HG03565 (cell line): Measurements from ENCODE around the gene GNAI2.
A peak's percentile ranks its signal among the peaks of the same experiment; 100 is the strongest.
"Not testable (repeated sequence)": the region's sequence is repeated elsewhere in the genome, so short reads cannot be mapped to it uniquely, and the experiment has no call there.

Experiments
- ATAC-seq: cut with Tn5 transposase; IDR thresholded peaks from one replicate; pipeline ENCODE4 v1.9.1; 2021; ENCODE audit warnings: mild to moderate bottlenecking, moderate library complexity; ENCODE audit not compliant: unreplicated experiment

Gene GNAI2

DNA sequence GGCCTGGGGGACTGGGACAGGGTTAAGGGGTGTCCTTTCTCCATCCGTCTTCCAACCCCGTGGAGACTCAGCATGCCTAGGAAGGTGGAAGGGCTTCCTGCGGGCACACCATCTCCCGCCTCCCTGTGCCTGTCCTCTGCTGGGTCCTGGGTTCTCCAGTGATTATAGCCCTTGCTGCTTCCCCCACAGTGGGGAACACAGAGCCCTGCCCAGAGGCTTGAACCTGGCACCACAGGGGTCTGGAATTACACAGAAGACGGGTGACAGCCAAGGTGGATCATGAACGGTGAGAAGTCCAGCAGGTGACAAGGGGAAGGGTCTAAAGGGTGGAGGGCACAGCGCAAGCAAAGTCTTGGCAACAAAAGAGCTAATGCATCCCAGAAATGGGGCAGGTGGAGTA lies 26.8 kb downstream of the GNAI2 start:
- ATAC-seq, result no peak

DNA sequence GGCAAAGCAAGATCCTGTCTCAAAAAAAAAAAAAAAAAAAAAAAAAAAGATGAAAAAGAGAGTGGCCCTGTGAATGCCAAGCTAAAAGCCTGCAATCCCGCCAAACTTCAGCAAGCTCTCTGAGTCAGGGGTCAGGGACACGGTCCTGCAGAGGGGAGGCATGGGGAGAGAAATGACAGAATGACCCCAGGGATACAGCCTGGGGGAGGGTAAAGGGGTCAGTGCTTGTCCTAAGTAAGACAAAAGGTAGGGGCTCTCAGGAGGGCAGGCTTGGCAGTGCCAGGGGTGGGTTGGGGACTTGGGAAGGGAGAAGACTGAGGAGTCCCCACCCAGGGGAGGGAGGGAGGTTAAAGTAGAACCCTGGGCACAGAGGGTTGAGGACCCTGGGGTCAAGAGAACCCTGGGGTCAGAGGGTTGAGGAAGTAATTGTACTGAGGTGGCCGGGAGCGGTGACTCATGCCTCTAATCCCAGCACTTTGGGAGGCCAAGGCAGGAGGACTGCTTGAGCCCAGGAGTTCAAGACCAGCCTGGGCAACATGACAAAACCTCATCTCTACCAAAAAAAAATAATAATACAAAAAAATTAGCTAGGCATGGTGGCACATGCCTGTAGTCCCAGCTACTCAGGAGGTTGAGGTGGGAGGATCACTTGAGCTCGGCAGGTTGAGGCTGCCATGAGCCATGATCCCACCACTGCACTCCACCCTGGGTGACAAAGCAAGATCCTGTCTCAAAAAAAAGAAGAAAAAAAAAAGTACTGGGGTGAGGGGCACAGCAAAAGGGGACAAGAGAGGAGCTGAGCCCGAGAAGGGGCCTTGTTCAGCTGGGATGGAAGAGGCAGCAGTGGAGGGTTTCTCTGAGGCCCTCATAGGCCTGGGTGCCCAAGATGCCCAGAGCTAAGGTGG lies 27.7 kb downstream of the GNAI2 start:
- ATAC-seq, result no peak

DNA sequence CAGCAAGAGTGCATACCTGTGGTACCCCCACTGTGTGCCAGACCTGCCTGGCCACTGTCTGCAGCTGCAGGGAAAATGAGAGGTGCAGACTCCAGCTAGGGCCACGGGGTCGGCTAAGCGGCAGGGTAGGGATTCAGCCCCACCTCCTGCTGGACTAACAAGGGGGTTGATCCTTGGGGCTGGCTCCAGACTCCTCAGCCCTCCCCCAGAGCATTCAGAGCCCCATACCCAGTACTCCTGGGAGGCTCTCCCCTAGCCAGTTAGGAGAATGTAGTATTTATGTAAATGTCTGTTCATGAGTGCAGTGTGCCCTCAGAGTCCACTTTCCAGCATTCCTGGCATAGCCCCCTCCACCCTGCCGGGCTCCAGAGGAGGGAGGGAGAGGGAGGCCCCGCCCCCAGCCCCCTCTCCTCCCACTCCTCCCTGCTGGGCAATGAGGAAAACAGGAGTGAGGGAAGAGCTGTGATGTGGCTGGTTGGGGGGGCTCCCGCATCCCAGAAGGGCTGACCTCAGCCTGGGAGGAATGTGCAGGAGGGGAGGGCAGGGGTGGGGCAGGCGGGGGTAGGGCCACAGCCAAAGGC lies 28.5 kb downstream of the GNAI2 start:
- no peak for ATAC-seq

DNA sequence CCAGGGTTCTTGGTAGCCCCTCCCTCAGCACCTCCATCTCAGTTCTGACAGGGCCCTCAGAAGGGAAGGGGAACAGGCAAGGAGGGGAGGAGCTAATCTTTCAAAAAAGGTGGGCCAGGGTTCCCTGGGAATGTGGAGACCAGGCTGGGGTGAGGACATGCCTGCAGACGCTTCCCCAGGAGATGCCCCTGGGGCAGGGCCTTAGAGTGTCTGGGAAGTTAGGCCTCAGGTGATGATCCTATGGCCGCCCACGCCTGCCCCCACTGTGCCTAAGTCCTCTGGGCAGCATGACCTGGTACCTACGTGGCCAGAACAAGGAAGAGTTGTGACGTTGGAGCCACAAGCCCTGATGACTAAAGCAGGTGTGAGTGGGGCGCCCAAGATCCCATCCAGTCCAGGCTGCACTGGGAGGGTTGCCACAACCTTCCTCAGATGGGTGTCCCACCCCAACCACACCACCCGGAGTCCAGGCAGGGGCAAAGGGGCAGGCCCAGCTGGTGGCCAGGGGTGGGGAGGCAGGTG lies 29.0 kb downstream of the GNAI2 start:
- no peak for ATAC-seq

DNA sequence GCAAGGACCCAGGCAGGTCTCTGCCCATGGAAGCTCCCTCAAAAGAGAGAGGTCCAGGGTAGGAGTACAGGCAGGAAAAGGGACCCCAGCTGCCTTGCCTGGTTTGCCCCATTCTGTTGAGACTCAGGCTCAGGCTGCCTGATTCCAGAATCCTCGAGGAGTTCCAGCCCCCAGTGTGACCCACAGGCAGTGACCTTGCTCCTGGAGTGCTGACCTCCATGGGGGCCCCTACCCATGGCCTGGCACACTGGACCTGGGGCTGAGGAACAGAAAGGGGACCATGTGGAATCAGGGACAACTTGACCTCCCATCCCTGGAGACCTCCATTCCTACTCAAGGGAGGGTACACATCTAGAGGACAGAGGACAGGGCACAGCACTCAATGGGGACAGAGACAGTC lies 29.6 kb downstream of the GNAI2 start:
- ATAC-seq, result no peak

DNA sequence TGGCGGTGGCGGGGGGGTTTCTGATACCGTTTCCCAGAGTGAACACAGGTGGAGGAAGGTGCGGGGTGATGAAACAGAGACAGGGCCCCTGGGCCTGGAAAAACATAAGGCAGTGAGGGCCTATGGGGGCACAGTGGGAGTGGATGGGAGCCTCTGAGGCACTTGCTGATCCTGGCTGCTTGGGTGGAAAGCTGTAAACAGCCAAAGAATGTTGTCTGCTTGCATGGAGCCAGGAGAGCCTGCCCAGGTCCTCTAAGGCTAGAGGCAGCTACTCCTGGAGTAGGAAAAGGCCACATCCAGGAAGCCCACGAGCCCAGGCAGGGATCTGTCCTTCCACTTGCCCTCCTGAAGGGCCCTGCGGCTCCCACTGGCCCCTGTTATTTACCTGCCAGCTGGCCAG lies 30.0 kb downstream of the GNAI2 start:
- ATAC-seq, result no peak

DNA sequence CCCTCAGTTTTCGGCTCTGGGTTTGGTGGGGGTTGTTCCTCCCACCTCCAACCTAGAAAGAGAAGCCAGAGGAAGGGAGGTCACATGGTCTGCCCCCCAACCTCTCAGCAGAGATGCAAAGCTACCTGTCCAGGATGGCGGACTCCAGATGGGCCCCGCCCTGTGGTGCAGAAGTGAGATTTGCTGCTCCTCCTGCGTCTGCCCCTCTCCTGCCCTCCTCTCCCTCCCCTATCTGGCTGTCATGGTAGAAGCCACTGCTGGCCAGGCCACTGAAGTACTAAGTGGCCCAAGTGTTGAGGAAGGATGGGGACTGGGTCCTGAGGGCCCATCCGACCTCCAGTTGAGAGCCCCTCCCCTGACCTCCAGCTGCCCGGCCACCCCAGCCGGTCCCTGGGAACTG lies 30.8 kb downstream of the GNAI2 start:
- ATAC-seq, result no peak

DNA sequence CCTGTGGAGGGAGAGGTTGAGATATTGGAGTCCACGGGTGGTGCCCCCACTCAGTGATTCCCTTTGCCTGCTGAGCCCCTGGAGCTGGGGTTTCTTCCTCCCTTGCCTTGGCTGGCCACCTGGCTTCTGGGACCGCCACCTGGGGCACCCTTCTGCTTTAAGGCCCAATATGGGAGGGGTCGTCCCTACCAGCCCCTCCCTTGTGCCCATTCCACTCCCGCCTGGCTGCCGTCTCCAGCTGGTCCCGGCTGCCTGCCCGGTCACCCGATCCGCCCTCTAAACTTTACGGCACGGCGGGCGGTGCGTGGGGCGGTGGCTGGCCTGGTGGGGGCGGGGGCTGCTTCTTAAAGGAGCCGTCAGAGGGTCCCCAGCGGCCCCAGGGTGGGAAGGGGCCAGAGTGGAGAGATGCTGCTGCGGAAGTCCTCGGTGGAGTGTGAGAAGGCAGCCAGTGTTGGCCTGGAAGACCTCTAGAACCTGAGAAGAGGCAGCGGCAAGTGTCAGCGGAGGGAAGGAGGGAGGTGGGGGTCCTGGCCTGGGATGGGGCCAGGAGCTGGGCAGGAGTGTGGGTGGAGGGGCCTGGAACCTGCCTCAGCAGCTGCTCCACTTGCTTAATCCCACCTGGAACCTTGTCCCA lies 31.4 kb downstream of the GNAI2 start:
- no peak for ATAC-seq

DNA sequence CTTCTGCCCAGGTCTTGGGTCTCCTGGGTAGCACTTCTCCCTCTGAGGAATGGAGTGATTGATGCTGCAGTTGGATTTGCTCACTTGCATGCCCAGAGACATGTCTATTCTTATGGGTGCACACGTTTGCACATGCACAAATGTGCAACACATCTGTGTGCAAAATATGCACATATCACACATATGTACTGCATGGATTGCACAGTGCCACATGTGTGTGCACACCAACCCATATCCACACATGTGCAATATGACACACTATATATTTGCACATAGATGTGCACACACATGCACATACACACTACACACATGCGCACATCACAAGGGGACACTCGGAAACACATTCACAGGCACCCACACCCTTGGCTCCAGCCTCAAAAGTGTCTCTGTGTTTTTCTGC lies 32.3 kb downstream of the GNAI2 start:
- ATAC-seq, result no peak

DNA sequence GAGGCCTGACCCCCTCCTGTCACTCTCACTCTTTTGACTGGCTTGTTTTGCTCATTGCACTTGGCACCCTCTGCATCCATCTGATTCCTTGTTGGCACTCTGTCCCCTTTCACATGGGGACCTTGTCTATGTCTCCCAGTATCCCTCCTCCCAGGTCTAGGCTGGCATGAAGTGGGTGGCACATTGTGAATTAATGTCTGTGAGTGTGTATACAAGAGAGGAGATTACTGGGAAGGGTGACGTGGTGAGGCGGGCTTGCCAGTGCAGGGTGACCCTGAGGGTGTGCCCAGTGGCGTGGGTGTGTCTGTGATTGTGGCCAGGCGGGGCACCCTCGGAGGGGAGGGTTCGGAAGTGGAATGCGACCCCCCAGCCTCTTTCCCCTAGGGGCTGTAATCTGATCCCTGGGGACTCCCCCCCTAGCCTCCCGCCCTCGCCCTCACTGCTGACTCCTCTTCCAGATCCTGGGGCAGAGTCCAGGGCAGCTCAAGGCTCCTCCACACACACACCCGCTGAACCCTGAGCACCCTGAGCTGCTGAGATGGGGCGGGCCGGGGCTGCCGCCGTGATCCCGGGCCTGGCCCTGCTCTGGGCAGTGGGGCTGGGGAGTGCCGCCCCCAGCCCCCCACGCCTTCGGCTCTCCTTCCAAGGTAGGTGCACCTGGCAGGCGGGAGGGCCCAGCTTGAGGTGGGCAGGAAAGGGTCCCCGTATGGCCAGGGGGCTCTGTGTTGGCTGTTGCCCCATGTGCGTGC lies 32.9 kb downstream of the GNAI2 start, which contains the start of gene SEMA3B:
TSS of gene SEMA3B (plus strand) at position 445 of the 749 bp plus-strand sequence. CDS start at position 539, 94 bp downstream.
- ATAC-seq, result no peak

DNA sequence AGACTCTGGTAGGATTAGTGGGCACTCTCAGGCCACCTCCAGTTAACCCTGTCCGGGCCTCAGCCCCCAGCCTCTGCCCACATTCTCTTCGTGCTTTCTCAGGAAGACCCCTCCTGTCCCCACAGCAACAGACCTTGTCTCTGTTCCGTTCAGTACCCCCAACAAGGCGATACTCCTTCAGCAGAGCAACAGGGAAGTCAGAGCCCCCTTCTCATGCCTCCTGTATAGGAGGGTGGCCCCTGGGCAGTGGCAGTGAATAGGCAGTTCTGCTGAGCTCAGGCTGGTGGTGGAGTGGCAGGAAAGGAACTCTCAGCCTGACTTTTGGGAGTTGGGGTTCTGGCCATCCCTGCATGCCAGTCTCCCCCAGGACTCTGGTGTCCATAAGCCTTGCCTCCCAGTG lies 33.5 kb downstream of the GNAI2 start:
- ATAC-seq, result no peak

DNA sequence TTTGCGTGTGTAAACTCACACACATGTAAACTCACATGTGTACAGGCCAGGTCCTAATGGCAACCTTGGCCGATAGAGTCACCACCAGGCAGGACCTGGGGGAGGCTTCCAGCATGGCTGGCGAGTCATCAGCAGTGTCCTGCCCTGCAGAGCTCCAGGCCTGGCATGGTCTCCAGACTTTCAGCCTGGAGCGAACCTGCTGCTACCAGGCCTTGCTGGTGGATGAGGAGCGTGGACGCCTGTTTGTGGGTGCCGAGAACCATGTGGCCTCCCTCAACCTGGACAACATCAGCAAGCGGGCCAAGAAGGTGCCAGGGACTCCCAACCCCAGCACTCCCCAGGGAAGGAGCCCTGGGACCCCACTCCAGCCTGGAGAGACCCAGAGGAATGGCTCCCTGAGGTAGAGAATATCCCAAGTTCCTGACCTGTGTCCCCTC lies 34.0 kb downstream of the GNAI2 start:
- no peak for ATAC-seq

DNA sequence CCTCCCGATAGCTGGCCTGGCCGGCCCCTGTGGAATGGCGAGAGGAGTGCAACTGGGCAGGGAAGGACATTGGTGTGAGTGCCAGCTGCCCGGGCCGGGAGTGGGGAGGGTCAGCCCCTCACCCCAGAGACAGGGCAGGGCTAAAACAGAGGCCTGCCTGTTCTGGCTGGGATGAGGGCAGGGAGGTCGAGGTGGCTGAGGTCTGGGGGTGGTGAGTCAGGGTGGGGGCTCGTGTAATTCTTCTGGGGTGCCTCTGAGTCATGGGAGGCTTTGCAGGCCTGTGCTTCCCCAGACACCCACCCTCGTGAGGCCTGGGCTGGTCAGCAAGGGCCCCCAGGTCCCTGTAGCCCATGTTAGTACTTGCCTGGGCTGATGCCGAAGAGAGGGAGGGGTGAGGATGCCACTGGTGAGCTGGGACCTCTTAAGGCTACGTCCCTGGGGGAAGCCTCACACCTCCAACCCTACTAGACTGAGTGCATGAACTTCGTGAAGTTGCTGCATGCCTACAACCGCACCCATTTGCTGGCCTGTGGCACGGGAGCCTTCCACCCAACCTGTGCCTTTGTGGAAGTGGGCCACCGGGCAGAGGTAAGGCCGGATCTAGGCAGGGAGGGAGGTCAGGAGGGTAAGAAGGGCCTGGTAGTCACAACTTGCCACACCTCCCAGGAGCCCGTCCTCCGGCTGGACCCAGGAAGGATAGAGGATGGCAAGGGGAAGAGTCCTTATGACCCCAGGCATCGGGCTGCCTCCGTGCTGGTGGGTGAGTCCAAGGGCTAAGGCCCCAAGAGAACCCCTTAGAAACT lies 34.6 kb downstream of the GNAI2 start:
- ATAC-seq, result no peak

DNA sequence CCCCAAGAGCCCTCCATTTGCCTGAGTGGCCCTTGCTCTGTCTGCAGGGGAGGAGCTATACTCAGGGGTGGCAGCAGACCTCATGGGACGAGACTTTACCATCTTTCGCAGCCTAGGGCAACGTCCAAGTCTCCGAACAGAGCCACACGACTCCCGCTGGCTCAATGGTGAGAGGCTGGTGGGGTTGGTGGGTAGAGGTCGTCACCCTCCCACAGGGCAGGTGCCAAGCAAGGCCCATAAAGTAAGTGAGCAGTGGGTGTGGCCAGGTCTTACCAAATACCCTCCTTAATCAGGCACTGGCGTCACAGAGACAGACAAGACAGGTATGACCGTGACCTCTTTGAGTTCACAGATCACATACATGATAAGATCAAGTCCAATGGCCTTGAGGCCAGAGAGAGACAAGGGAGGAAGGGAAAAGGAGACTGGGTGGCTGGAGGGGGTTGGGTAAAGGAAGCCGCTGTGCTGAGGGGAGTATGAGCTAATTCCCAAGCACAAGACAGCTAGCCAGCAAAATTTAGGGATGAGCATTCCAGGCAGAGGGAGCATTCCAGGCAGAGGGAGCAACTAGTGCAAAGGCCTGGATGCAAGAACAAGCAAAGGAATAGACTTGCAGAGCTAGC lies 35.4 kb downstream of the GNAI2 start:
- ATAC-seq, result no peak

DNA sequence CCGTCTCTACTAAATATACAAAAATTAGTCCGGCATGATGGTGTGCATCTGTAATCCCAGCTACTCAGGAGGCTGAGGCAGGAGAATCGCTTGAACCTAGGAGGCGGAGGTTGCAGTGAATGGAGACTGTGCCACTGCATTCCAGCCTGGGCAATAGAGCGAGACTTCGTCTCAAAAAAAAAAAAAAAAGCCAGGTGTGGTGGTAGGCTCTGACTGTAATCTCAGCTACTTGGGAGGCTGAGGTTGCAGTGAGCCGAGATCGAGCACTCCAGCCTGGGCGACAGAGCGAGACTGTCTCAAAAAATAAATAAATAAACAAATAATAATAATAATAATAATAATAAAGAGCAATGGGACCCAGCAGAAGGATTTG lies 36.5 kb downstream of the GNAI2 start:
- ATAC-seq, result not testable (repeated sequence)

DNA sequence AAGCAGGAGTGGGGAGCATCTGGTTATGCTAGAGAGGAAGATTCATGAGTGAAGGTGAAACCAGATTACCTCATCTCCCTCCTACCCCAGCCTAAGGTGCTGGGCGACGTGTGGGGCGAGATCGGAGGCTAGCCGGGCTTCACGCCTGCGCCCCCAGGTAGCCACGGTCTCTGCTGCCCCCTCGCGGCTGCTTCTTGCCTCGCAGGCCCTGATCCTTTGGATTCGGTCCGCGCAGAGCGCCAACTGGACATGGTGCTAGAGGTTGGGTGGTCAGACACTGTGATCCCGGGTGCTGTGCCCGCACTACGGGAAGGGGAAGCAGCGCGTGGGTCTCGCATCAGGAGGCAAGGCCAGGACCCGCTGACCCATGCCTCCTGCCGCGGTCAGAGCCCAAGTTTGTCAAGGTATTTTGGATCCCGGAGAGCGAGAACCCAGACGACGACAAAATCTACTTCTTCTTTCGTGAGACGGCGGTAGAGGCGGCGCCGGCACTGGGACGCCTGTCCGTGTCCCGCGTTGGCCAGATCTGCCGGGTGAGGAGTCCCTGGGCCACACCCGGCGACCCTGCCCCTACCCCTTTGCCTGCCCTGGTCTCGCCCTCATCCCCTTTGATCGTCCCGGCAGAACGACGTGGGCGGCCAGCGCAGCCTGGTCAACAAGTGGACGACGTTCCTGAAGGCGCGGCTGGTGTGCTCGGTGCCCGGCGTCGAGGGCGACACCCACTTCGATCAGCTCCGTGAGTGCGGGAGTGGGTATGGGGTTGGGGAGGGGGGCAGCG lies 37.1 kb downstream of the GNAI2 start:
- ATAC-seq, result peak; percentile 76

DNA sequence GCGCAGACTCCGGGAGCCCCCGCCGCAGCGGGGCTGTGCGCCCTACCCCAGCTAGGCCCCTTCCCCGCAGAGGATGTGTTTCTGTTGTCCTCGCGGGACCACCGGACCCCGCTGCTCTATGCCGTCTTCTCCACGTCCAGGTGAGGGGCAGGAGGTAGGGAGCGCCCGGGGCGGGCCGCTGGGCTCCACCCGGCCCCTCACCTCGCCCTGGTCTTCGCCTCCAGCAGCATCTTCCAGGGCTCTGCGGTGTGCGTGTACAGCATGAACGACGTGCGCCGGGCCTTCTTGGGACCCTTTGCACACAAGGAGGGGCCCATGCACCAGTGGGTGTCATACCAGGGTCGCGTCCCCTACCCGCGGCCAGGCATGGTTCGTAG lies 37.7 kb downstream of the GNAI2 start:
- no peak for ATAC-seq

DNA sequence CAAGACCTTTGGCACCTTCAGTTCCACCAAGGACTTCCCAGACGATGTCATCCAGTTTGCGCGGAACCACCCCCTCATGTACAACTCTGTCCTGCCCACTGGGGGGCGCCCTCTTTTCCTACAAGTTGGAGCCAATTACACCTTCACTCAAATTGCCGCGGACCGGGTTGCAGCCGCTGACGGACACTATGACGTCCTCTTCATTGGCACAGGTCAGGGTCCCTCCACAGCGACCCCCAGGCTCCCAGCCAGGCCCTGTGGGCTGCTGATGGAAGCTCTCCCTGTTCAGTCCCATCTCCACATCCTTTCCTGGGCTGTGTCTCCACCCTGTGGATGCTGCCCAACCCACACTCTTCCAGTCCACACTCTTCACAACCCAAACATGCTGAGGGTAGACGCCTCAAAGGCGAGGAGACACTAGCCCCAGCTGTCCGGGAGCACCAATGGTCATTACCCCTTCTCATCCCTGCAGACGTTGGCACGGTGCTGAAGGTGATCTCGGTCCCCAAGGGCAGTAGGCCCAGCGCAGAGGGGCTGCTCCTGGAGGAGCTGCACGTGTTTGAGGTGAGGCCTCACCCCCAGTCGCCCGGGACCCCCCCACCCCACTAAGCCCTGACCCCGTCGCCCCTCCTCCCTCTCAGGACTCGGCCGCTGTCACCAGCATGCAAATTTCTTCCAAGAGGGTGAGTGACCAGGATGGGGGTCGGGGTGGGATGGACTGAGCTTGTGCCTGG lies 38.5 kb downstream of the GNAI2 start:
- ATAC-seq, result no peak
